ENCODE results near the gene FUT4.
"Not testable (repeated sequence)": the region's sequence is repeated elsewhere in the genome, so short reads cannot be mapped to it uniquely, and the experiment has no call there.

Gene FUT4, protein sequence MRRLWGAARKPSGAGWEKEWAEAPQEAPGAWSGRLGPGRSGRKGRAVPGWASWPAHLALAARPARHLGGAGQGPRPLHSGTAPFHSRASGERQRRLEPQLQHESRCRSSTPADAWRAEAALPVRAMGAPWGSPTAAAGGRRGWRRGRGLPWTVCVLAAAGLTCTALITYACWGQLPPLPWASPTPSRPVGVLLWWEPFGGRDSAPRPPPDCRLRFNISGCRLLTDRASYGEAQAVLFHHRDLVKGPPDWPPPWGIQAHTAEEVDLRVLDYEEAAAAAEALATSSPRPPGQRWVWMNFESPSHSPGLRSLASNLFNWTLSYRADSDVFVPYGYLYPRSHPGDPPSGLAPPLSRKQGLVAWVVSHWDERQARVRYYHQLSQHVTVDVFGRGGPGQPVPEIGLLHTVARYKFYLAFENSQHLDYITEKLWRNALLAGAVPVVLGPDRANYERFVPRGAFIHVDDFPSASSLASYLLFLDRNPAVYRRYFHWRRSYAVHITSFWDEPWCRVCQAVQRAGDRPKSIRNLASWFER

GRCh38 chr11:94543695-94544645 is at the start of gene FUT4:
Gene FUT4, plus strand, starts transcription at chr11:94543921. Its CDS starts 213 bp downstream, at chr11:94544134.
- DNase-seq, result peak; percentile 86

DNA sequence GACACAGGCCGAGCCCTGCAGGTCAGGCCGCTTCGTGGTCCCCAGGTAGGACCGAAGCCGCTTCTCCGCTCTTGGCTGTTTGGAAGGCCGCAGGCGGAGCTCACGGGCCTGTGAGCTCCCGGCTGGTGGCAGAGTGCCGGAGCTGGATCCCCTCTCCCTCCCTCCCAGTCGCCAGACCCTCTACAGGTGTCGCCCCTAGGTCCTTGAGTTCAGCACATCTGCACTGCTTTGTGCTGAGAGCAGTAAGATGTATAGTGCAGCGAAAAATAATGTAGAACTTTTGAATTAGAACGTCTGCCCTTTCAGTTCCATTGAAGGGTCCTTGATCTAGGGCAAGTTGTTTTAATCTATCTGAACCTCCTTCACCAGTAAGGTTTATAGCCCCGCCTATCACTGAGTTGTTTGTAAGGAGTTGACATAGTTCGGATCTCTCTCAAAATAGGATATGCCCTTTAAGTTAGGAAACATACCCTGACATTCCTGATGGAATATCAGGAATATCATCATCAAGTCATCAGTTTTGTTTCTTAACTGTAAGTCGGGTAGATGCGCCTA is 49.5 kb upstream of the FUT4 start:
- peak; percentile 30 for DNase-seq

DNA sequence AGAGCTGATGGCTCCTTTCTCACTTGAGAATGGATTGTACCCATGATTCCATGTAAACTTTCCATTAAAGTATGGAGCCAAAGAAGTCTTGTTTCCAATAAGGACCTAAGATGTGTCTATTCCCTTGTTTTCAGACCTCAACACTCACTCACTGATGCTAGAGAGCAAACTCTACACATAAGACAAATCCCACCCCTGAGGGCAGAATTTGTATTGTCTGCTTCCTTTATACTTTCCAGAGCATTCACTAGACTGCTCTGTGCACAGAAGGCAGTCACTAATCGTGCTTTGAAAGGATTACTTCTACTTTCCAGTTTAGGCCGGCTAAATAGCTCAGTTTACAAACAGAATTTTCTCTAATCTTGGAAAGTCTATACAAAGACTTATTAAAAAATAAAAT is 43.5 kb upstream of the FUT4 start:
- no peak for DNase-seq

GRCh38 chr11:94501522-94501921 is 42.2 kb upstream of the FUT4 start:
- no peak for DNase-seq

GRCh38 chr11:94504689-94505293 is 38.9 kb upstream of the FUT4 start:
- peak; percentile 62 for DNase-seq

DNA sequence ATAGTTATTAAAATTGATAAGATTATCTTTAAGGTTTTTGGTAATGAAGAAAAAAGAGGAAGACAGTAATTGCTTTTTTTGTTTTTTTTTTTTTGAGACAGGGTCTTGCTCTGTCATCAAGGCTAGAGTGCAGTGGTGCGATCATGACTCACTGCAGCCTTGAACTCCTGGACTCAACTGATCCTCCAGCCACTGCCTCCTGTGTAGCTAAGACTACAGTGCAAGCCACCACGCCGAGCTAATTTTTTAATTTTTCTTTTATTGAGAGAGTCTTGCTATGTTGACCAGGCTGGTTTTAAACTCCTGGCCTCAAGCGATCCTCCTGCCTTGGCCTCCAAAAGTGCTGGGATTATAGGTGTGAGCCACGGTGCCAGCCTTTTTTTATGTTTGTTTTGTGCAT is 37.2 kb upstream of the FUT4 start:
- not testable (repeated sequence) for DNase-seq

- DNase-seq, result no peak
Measured at GRCh38 chr11:94507485-94507884, 36.2 kb upstream of the FUT4 start.

DNA sequence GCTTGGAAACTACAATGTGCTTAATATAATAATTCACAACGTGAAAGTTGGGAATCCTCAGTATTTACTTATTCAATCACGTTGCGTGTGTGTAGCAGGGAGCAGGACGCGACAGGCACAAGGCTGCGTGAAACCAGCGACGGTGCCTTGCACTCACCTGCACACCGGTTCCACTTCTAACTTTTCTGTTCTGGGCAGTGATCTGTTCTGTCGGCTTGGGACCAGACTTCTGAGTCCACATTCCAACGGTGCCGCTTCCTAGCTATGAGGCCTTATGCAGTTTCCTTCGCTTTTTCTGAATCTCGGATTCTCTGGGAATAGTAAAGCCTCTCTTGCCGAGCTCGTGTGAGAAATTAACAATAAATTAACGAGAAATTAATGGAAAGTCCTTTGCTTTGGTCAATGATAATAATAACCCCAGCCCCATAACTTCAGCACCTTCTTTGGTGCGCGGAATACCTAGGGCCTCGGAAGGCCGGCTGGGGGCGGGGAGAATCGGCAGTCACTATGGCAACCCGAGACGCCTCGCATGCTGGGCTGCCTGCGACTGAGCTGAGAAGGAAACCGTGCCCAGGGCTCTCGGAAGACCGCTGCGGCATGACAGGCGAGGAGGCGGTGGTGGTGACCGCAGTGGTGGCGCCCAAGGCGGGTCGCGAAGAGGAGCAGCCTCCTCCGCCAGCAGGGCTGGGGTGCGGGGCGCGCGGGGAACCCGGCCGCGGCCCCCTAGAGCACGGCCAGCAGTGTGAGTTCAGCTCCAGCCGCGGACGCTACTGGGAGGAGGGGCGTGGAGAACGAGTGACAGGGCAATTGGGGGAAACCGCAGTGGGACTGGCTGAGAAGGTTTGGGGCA is 31.6 kb upstream of the FUT4 start, which contains the start of gene C11orf97:
Gene C11orf97, plus strand, starts transcription at position 530 of the 850 bp plus-strand sequence. Its CDS starts 68 bp downstream, at position 598.
- DNase-seq, result peak; percentile 56

- peak; percentile 89 for DNase-seq
Measured at GRCh38 chr11:94513091-94513490, 30.6 kb upstream of the FUT4 start.

GRCh38 chr11:94515398-94515797 is 28.3 kb upstream of the FUT4 start:
- no peak for DNase-seq

- DNase-seq, result no peak
Measured at GRCh38 chr11:94516725-94517124, 27.0 kb upstream of the FUT4 start.

DNA sequence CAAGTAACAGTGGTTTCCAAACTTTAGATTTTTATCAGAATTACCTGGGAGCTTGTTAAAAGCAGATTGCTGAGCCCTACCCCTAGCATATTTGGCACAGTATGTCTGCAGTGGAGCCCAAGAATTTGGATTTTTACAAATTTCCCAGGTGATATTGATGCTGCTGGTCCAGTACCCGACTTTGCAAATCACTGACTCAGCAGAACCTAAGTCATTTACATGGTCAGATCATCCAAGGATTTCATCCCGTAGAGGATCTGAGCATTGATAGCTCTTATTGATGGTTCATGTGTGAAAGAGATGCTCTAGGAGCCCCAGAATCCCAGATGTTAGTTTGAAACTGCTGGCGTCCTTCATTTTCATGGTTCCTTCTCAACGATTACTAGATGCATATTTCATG is 25.4 kb upstream of the FUT4 start:
- DNase-seq, result no peak

- DNase-seq, result peak; percentile 70
Measured at GRCh38 chr11:94519478-94520084, 24.1 kb upstream of the FUT4 start.

DNA sequence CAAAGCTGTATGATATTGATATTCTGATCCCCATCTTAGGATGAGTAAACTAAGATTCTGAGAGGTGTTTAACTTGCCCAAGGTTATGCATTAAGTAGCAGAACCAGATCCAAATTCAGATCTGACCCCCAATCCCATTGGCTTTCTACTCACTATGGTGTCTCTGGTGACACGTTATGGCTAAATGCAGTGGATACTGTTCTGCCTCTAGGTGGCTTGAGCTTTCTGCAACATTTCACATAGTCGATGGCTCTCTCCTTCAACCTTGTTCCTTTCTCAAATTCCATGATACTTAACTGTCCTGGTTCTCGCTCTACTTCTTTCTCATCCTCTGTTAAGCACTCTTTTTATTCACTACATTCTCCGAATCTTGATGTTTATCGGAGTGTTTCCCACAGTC is 22.0 kb upstream of the FUT4 start:
- DNase-seq, result no peak

DNA sequence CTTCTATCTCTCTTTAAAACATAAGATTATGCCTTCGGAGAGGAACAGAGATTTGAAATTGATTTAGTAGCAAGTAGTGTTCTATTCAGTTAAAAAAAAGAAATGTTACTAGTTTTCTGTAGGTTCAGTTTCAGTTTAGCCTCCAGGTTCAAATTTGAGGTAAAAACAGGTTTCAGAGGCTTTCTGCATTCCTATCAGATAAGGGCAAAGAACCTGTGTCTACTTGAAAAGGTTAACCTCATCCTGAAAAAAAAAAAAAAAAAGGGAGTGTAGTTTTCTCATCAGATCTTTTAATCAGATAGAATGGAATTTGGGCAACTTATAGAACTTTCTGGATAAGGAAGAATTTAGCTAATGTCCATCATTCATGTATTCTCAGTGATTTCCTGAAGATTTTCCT is 19.4 kb upstream of the FUT4 start:
- no peak for DNase-seq

- peak; percentile 91 for DNase-seq
Measured at GRCh38 chr11:94525546-94526324, 18.0 kb upstream of the FUT4 start.

DNA sequence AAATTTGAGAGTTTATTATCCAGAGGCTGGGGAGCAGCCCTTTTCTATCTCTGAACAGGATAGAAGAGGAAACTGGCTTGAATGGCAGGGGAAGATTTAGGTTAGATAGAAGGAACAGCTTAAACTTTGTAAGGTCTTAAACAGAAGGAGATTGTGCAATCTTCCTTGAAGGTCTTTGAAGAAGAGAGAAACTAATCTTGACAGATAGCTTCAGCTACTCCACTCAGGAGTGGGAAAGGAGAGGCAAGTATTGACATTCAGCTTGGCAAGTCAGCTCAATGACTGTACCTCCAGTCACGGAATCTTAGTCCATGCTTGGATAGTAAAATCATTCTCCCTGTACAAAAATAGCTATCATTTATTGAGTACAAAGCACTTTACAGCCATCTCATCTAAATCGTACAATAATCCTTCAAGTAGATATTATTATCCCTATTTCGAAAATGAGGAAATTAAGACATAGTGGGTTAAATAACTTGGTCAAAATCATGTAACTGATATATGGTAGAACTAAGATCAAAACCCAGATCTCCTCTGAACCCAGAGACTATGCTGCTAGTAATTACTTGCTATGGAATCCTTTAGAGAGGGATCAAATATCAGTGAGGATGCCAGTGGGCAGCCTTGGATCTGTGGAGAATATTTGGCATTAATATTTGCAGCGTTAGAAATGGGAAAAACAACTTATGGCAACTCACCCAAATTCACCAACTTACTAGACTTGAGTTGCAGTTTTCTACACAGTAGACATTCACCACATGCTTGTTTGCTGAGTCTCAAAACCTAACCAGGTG is 16.9 kb upstream of the FUT4 start:
- no peak for DNase-seq

DNA sequence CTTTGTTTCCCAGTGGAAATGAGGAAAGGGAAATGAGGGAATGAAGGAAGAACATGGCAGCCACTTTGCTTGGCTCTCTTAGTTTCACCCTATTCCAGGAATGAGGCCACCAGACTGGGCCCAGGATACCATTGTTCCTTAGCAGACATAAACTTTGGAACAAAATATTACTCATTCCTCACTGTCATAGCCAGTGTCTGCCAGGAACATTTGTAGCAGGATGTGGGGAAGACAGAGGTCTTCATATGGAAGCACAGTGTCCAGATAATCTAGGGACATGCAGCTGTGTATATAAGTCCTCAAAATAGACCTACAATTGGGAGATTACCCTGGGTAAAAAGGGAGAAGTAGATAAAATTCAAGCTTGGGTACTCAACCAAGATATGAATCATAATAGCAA is 15.2 kb upstream of the FUT4 start:
- DNase-seq, result no peak

DNA sequence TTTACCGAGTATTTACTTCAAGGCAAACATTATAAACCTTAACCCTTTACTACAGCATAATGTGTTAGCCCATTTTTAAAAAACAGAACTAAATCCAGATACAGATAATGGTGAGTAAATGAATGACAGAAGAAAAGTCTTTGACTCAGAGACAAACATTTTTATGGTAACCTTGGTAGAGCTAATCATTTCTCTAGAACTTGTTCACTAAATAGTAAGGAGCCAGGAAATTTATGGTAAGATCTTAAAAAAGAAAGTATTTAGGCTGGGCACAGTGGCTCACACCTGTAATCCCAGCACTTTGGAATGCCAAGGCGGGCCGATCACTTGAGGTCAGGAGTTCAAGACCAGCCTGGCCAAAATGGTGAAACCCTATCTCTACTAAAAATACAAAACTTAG is 11.5 kb upstream of the FUT4 start:
- DNase-seq, result no peak

- no peak for DNase-seq
Measured at GRCh38 chr11:94533206-94533605, 10.5 kb upstream of the FUT4 start.
